Subcutaneous preadipocyte (primary cell): Measurements from ENCODE around the gene RHOBTB1. TPM values are rescaled to one million over a fixed set of nuclear protein-coding genes. Genes with fewer than 3 reads are reported as not detected.

Experiments
- small RNA-seq: library from RNA; depleted of rRNA; stranded (forward); fragments of <200 nt; gene quantifications from one replicate; pipeline ENCODE3, GENCODE V24; 2012
- total RNA-seq: library from RNA; depleted of rRNA; stranded (reverse); fragments of >200 nt; gene quantifications from 2 replicates; pipeline ENCODE4 v1.2.3, GENCODE V29; 2012

RHOBTB1 gene, protein sequence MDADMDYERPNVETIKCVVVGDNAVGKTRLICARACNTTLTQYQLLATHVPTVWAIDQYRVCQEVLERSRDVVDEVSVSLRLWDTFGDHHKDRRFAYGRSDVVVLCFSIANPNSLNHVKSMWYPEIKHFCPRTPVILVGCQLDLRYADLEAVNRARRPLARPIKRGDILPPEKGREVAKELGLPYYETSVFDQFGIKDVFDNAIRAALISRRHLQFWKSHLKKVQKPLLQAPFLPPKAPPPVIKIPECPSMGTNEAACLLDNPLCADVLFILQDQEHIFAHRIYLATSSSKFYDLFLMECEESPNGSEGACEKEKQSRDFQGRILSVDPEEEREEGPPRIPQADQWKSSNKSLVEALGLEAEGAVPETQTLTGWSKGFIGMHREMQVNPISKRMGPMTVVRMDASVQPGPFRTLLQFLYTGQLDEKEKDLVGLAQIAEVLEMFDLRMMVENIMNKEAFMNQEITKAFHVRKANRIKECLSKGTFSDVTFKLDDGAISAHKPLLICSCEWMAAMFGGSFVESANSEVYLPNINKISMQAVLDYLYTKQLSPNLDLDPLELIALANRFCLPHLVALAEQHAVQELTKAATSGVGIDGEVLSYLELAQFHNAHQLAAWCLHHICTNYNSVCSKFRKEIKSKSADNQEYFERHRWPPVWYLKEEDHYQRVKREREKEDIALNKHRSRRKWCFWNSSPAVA
- 5.5 and 11.8 TPM in 2 replicates for total RNA-seq

DNA sequence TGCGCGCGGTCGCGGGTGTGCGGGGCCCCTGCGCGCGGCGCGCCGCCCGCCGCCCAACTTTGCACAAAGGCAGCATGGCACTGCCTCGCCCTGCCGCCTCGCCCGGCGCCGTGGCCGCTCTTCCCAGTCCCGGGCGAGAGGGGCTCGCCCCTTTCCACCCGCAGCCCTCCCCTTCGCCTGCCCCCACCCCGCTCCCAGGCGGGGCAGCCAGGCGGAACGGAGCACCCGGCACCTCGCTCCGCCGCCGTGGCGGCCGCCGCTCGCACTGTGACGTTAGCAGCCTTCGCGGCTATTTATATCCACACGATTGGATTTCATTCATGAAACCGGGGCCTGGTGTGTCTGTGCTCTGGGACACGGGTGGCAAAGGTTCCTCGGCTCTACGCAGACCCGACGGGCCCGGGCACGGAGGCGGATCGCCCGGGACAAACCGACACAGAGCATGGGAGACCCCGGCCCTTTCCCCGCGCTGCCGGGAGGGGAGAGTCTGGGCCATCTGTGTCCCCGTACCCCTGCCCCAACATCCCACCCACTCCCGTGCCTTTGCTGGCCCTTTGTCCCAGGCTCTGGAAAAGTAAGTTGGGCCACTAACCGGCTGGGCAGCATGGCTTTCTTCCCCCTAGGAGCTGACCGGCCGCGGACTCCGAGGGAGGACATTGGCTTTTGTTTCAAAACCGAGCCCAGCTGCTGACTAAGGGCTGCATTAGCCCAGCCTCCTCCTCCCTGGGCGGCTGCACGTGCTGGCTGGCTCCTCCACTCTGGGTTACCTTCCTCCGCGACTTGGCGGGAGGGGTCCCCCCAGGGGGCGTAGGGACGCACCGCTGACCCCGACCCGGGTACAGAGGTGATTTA lies at the start of gene RHOBTB1:
TSS of gene RHOBTB1 (minus strand) at position 128 of the 852 bp plus-strand sequence. CDS start 32,643 bp downstream, outside the sequence.

Small RNAs within 50 kb of the gene (small RNA-seq; reads per million reads assigned to genes)
- 1.3 reads per million, percentile 67 among the genes with 10 or more reads in this experiment for gene RNU2-72P

Other genes starting within 250 kb of the RHOBTB1 start
- 41.5 and 50.6 TPM in 2 replicates for gene CDK1, start 165.7 kb downstream of the RHOBTB1 start, total RNA-seq